Activated T-cell treated with anti-CD3 and anti-CD28 coated beads, Interleukin-2, amount 50 U/mL, for 1 hour (primary cell): ENCODE measurements around the gene CTTNBP2NL.
"Not testable (repeated sequence)": the region's sequence is repeated elsewhere in the genome, so short reads cannot be mapped to it uniquely, and the experiment has no call there.

Experiments used
- DNase-seq: peaks from one replicate; pipeline ENCODE4 v3.0.0-alpha.2; 2020

CTTNBP2NL gene

GRCh38 chr1:112431038-112431437, 35.0 kb downstream of the CTTNBP2NL start:
- DNase-seq, result no peak

- no peak for DNase-seq
Measured at GRCh38 chr1:112435448-112435847, 39.4 kb downstream of the CTTNBP2NL start.

GRCh38 chr1:112436384-112437156, 40.6 kb downstream of the CTTNBP2NL start:
- no peak for DNase-seq

- not testable (repeated sequence) for DNase-seq
Measured at GRCh38 chr1:112438156-112438555, 42.1 kb downstream of the CTTNBP2NL start.

GRCh38 chr1:112439592-112439991, 43.6 kb downstream of the CTTNBP2NL start:
- DNase-seq, result no peak

DNA sequence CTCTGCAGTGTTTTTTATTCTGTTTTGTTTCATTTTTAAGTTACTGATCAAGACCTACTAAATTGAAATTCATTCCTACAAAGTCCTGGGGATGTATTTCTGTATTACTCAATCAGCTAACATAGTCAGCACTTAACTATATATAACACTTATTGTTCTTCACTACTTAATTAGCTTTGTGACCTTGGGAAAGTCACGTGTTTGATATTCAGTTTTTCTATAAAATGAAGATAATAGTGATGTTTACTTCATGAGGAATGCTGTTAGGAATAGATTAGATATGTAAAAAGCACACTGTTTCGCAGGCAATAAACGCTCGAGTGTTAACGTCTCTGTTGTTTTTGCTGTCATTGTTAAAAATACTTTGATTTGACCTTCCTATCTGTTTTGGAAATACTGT, 44.6 kb downstream of the CTTNBP2NL start:
- no peak for DNase-seq

DNA sequence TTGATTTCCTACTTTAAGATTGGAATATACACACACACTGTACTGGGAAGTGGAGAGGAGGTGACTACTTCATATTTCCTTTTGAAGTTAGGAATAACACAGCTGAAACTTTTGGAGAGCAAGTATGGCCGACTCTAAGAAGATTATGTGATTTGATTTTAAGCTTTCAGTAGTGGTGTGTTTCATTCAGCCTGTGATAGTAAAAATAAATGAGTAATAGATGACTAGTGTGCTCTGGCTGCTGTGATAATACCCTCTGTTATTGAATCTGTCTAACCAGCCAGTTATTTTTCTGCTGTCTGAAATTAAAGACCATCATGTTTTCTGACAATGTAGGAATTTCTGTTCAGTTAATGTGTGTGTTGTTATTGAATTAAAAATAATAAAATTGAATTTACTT, 48.3 kb downstream of the CTTNBP2NL start:
- no peak for DNase-seq

GRCh38 chr1:112445596-112445995, 49.6 kb downstream of the CTTNBP2NL start:
- DNase-seq, result no peak

DNA sequence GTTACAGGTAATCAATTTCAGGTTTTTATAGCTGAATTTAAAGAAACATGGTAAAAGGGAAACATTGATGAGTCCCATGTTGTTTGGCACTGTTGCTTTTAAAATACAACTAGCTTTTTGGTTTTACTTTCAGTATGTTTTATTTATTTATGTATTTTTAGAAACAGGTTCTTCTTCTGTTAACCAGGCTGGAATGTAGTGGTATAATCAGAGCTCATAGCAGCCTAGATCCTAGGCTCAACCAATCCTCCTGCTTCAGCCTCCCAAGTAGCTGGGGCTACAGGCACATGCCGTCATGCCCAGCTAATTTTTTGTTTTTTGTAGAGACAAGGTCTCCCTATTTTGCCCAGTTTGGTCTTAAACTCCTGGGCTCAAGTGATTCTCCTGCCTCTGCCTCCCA, 50.4 kb downstream of the CTTNBP2NL start:
- no peak for DNase-seq

GRCh38 chr1:112448904-112449629, 53.1 kb downstream of the CTTNBP2NL start:
- no peak for DNase-seq

GRCh38 chr1:112449630-112449983, 53.6 kb downstream of the CTTNBP2NL start:
- DNase-seq, result no peak

DNA sequence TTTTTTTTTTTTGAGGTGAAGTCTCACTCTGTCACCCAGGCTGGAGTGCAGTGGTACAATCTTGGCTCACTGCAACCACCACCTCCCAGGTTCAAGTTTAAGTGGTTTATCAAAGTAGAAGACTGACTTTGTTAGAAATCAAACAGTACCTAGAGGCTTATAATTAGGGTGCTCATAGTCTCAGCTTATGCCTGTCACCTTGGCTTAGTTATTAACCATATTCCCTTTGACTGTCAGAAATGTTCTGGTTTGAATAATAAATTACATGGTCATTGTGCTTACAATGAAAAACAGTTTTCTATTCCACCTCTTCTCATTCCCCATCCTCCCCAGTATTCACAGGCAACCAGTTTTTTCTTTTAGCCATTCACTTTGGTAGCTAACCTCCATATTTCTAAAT, 54.8 kb downstream of the CTTNBP2NL start:
- no peak for DNase-seq

DNA sequence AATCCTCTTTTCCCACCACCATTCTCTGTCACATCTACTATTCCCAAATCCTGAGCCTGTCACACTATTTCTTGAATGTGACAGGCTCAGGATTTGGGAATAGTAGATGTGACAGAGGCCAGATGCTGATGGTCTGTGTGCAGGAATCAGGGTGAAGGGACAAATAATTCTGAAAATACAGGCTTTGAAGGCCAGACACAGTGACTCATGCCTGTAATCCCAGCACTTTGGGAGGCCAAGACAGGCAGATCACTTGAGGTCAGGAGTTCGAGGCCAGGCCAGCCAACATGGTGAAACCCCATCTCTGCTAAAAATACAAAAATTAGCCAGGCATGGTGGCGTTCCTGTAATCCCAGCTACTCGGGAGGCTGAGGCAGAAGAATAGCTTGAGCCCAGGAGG, 55.3 kb downstream of the CTTNBP2NL start:
- not testable (repeated sequence) for DNase-seq

GRCh38 chr1:112453876-112454275, 57.9 kb downstream of the CTTNBP2NL start:
- DNase-seq, result no peak

GRCh38 chr1:112454316-112454715, 58.3 kb downstream of the CTTNBP2NL start:
- DNase-seq, result no peak

DNA sequence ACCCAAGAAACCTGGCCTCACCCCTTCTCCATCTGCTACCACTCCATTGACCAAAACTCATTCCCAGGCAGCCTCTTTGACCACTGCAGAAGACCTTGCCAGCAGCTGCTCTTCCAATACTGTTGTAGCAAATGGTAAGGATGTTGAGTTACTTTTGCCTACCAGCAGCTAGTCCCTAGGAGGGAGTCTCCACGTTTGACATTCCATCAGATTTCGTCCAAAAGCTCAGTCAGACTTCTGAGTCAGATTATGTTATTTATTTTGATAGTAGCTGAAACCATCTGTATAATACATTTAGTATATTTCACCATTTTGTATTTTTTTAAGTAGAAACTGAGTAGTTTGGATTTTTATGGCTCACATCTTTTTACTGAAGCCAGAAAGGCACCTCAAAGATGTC, 61.2 kb downstream of the CTTNBP2NL start:
- no peak for DNase-seq

GRCh38 chr1:112457955-112458354, 61.9 kb downstream of the CTTNBP2NL start:
- no peak for DNase-seq

DNA sequence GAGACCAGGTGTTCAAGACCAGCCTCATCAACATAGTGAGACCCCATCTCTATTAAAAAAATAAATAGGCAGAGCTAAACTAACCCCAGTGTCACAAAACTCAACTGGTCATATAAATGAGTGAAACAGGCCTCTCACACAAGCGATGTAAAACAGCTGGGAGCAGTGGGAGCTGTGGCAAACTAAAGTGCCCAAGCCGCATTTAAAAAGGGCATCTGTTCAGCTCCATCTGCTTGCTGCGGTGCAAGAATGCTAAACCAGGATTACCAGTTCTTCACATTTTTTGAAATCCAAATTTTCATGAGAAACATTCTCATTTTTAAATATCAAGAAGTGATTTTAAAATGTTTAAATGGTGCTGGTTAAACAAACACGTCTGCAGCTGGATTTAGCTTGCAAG, 62.7 kb downstream of the CTTNBP2NL start:
- DNase-seq, result no peak

DNA sequence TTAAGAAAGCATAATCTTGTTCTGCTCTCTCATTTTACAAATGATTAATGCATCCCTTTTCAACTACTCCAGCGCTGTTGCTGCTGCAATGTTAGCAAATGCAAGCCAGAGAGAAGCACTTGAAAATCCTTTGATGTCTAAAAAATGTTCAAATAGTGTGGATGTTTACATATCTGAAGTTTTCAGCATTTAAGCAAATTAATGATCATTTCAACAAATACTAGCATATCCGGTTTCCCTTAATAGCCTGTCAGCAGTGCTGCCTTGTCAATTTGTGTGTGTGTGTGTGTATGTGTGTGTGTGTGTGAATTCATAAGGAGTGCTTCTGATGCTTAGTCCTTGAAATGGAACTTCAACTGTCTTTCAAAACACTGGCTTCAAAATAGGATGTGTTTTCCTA, 64.6 kb downstream of the CTTNBP2NL start:
- DNase-seq, result no peak

DNA sequence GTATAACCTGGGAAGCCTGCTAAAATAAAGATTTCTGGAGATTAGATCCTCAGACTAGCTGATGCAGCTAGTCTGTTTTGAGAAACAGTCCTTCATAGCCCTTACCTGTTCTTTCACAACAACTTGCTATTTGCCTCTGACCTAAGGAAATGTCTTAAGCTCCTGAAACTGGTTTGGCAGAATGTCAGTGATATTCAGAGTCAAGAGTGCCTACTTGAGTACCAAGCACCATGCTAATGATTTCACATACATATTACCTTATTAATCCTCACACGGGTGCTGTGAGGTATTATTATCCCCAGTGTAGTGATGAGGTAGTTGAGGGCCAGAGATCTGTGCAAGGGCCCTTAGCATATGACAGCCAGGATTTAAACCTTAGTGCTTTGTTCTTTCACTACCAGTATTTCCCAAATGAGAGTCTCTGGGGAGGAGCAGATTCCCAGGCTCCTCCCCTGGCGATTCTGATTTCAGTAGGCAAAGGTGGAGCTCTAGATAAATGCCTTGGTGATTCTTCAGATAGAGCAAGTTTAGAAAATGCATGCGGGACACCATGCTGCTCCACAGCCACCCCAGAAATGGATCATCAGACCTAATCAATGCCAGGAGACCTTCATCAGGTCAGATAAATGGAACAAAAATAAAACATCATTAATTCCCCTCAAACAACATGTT, 65.3 kb downstream of the CTTNBP2NL start:
- DNase-seq, result no peak

DNA sequence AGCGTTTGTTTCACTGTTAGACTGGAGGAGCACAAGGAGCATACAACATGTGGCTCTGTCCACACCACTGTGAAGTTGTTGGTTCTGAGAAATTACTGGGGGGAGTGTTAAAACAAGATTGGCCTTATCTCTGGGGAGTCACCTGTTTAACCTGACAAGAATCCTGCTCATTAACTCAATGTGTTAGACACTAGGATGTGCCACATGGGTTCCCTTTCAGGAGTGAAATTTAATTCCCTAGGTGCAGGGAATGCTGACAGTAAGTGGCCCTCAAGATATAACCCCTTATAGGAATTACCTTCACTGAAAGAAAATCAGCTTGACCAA, 66.9 kb downstream of the CTTNBP2NL start:
- no peak for DNase-seq

- no peak for DNase-seq
Measured at GRCh38 chr1:112464501-112464900, 68.5 kb downstream of the CTTNBP2NL start.

- no peak for DNase-seq
Measured at GRCh38 chr1:112465122-112465521, 69.1 kb downstream of the CTTNBP2NL start.

- peak; percentile 84 for DNase-seq
Measured at GRCh38 chr1:112466078-112466660, 70.2 kb downstream of the CTTNBP2NL start.
